Bronchial epithelial cell (primary cell): ENCODE data around the gene ANO1. TPM values are rescaled to one million over a fixed set of nuclear protein-coding genes. Genes with fewer than 3 reads are reported as not detected.

Source experiments
- DNase-seq: peaks from one replicate; pipeline ENCODE4 v3.0.0-alpha.2; 2010; ENCODE audit warnings: low read depth
- FAIRE-seq: peaks from 2 replicates; lab custom pipeline; 2011; peaks lifted over from hg19 to GRCh38; lab: Jason Lieb, UNC
- H3K27me3 ChIP-seq: 2 replicates; pipeline ENCODE4 v1.5.1; 2011; ENCODE audit warnings: low read length; ENCODE audit not compliant: control insufficient read depth, insufficient read depth
- H3K36me3 ChIP-seq: 2 replicates; pipeline ENCODE4 v1.5.1; 2011; ENCODE audit warnings: low read length; ENCODE audit not compliant: control insufficient read depth, insufficient read depth
- H3K4me3 ChIP-seq: 2 replicates; pipeline ENCODE4 v1.5.1; 2011; ENCODE audit warnings: mild to moderate bottlenecking, low read depth, low read length, control low read depth
- CTCF ChIP-seq: IDR thresholded peaks from 2 replicates; pipeline ENCODE4 v1.5.1; 2011; ENCODE audit warnings: mild to moderate bottlenecking, moderate library complexity, low read length, control low read depth, inconsistent platforms; ENCODE audit not compliant: insufficient read depth, severe bottlenecking
- total RNA-seq: library from RNA; depleted of rRNA; stranded (reverse); fragments of >200 nt; gene quantifications from 2 replicates; pipeline ENCODE4 v1.2.1, GENCODE V29; 2014

The ANO1 gene
- total RNA-seq, 1 donor from 2014 or later: 1.3 TPM

GRCh38 chr11:70111269-70112016, 33.3 kb downstream of the ANO1 start:
- Histone ChIP-seq H3K4me3 (no peak overlapping the region), H3K36me3 (no peaks in the 10 kb centered on the region), H3K27me3 (no peaks in the 10 kb centered on the region)
- FAIRE-seq (no peak), DNase-seq (peak; percentile 5)
- no peak for TF ChIP-seq CTCF

- Histone ChIP-seq H3K27me3 (no peaks in the 10 kb centered on the region), H3K36me3 (no peaks in the 10 kb centered on the region), H3K4me3 (no peak overlapping the region)
- DNase-seq (no peak), FAIRE-seq (no peak)
- TF ChIP-seq CTCF: no peak
Observed at GRCh38 chr11:70112017-70112434, 33.9 kb downstream of the ANO1 start.

- no peak overlapping the region for H3K4me3 ChIP-seq
- no peak for DNase-seq
- no peaks in the 10 kb centered on the region for H3K27me3 ChIP-seq
- no peak for FAIRE-seq
- no peaks in the 10 kb centered on the region for H3K36me3 ChIP-seq
- no peak for TF ChIP-seq CTCF
Observed at GRCh38 chr11:70113801-70114200, 35.7 kb downstream of the ANO1 start.

GRCh38 chr11:70115778-70116177, 37.7 kb downstream of the ANO1 start:
- no peak for TF ChIP-seq CTCF
- FAIRE-seq (no peak), DNase-seq (no peak)
- Histone ChIP-seq H3K27me3 (no peaks in the 10 kb centered on the region), H3K4me3 (no peak overlapping the region), H3K36me3 (no peaks in the 10 kb centered on the region)

GRCh38 chr11:70116386-70117065, 38.4 kb downstream of the ANO1 start:
- no peak for FAIRE-seq
- no peak for DNase-seq
- H3K4me3 ChIP-seq: no peak overlapping the region
- no peaks in the 10 kb centered on the region for H3K27me3 ChIP-seq
- no peak for TF ChIP-seq CTCF
- H3K36me3 ChIP-seq: no peaks in the 10 kb centered on the region
